ENCODE measurements around the gene ACACA.

DNA sequence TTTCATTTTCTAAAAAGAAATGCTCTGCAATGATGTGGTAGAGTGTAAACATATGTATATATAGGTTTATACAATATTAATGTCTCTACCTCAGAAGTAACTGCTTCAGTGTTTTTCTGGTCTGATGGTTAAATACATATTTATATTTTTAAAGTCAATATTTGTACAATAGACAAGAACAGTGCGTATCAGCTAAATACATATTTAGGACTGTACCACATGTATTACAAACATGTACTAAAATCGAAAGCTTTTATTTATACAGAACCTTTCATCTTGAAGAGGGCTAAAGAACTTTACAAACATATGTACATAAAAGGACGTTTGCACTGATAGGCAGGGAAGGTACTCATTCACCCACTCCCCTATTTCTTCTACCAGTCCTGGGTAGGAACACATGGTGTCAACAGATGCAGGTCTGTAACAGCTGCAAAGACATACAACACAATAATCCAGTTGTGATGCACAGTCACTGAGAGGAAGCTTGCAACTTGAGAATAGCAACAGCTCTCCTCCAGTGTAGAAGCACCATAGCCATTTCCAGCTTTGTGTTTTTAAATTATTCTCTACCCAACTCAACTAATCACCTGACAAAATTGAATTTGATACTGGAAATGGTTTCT is 237.8 kb downstream of the ACACA start:
- TF ChIP-seq FOXK2 (IDR thresholded peaks at IDR 0.05) (no peak), SP1 (IDR thresholded peaks at IDR 0.05) (no peak), SUZ12 (IDR thresholded peaks at IDR 0.05) (no peak), ARNT (IDR thresholded peaks at IDR 0.05) (no peak), HDGF (IDR thresholded peaks at IDR 0.05; ENCODE audit: borderline replicate concordance) (no peak), TARDBP (IDR thresholded peaks at IDR 0.05) (no peak)

Data from HEK293T (cell line).